Measurements from ENCODE around the gene CLDN34. TPM values are rescaled to one million over a fixed set of nuclear protein-coding genes. Genes with fewer than 3 reads are reported as not detected.

The CLDN34 gene
- total and polyA plus RNA-seq, 2 donors (not counting 1 experiment from before 2014, with no cell fraction given), result not detected

DNA sequence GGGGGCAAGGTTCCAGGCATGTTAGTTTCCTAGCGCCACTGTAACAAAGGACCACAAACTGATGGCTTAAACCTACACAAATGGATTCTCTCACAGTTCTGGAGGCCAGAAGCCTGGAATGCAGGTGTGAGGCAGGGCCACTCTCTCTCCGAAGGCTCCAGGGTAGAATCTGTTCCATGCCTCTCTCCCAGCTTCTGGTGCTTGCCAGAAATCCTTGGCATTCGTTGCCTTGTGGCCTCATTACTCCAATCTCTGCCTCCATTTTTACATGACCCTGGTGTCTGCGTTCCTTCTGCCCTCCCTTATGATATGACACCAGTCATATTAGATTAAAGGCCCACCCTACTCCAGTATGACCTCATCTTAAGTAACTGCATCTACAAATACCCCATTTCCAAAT is 39.6 kb downstream of the CLDN34 start:
- no peaks in the 10 kb centered on the region for H3K9me3 Mint-ChIP-seq (ENCODE audit: insufficient read depth)

DNA sequence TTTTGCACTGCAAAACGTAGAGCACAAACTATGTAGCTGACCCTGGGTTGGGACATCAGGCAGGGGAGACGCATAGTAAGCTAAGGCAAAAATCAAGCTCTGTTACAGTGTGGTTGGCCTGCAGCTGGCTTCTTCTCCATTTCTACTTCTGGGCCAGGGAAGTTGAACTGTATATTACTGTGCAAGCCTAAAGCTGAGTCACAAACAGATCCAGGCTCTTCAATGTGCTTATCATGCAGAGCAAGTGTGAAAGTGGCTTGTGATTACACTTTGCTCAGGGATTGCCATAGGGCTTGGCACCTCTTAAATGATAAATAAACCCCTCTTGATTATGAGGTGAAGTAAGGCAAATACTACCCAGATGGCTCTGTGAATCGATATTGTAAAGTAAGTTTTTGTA is 40.5 kb downstream of the CLDN34 start:
- CTCF ChIA-PET, result interaction anchor here (1.2 kb wide), 1 partner anchor 10 kb away, joined by 3 read pairs; no protein-coding TSS in a partner anchor
- Mint-ChIP-seq H3K27ac (no peak overlapping the region), H3K27me3 (no peaks in the 10 kb centered on the region), H3K9me3 (ENCODE audit: insufficient read depth) (no peaks in the 10 kb centered on the region), H3K4me1 (peaks cover 30% of the 10 kb centered on the region), H3K4me3 (no peak overlapping the region)
- POLR2A ChIA-PET, result no interaction called here
- DNase-seq (no peak), ATAC-seq (ENCODE audit: low read depth) (no peak)
- TF ChIP-seq, protein P1, sequence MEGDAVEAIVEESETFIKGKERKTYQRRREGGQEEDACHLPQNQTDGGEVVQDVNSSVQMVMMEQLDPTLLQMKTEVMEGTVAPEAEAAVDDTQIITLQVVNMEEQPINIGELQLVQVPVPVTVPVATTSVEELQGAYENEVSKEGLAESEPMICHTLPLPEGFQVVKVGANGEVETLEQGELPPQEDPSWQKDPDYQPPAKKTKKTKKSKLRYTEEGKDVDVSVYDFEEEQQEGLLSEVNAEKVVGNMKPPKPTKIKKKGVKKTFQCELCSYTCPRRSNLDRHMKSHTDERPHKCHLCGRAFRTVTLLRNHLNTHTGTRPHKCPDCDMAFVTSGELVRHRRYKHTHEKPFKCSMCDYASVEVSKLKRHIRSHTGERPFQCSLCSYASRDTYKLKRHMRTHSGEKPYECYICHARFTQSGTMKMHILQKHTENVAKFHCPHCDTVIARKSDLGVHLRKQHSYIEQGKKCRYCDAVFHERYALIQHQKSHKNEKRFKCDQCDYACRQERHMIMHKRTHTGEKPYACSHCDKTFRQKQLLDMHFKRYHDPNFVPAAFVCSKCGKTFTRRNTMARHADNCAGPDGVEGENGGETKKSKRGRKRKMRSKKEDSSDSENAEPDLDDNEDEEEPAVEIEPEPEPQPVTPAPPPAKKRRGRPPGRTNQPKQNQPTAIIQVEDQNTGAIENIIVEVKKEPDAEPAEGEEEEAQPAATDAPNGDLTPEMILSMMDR (IDR thresholded peaks at IDR 0.05), result no peak
- no peak for TF ChIP-seq EZH2 (IDR thresholded peaks at IDR 0.05; ENCODE audit: borderline replicate concordance, insufficient read depth, low read depth, low read length, poor library complexity, severe bottlenecking)
- Histone ChIP-seq H3K4me1 (ENCODE audit: control insufficient read depth in 2 of 2, insufficient read depth in 2 of 2, low read length in 2 of 2) (peaks cover 21 to 25% of the 10 kb centered on the region in 2 donors), H3K4me3 (ENCODE audit: control extremely low read depth in 1 of 5, extremely low read depth in 1 of 5, insufficient read depth in 1 of 5, low read depth in 2 of 5, low read length in 4 of 5) (no peak overlapping the region), H3K9ac (ENCODE audit: low read length) (no peak overlapping the region), H3K4me2 (replicated peaks; ENCODE audit: low read depth, low read length, poor library complexity, severe bottlenecking) (no peak overlapping the region), H3K9me3 (ENCODE audit: control extremely low read depth in 1 of 3, control insufficient read depth in 2 of 3, insufficient read depth in 1 of 3, low read length in 2 of 3) (peaks cover 0 to 3% (median 0%) of the 10 kb centered on the region in 3 donors), H2AFZ (ENCODE audit: insufficient read depth, low read depth, low read length, poor library complexity, severe bottlenecking) (no peak overlapping the region), H3K79me2 (ENCODE audit: control insufficient read depth, insufficient read depth, low read length) (no peaks in the 10 kb centered on the region), H3K36me3 (replicated peaks in 1 of 2; ENCODE audit: control extremely low read depth in 1 of 2, control insufficient read depth in 1 of 2, extremely low read depth in 1 of 2, insufficient read depth in 2 of 2, low read length in 1 of 2) (no peaks in the 10 kb centered on the region), H3K27ac (ENCODE audit: low read length in 2 of 2) (no peak overlapping the region), H4K20me1 (ENCODE audit: control insufficient read depth, insufficient read depth, low read length, poor library complexity, severe bottlenecking) (no peaks in the 10 kb centered on the region), H3K27me3 (replicated peaks in 1 of 4; ENCODE audit: control extremely low read depth in 1 of 4, control insufficient read depth in 3 of 4, insufficient read depth in 4 of 4, low read length in 3 of 4) (no peaks in the 10 kb centered on the region)
- intact Hi-C loops (cut with micrococcal nuclease), result no loop called here
- WGBS (ENCODE audit: insufficient coverage), result no CpG with 5 or more reads among the region's 3 CpGs

More for the DNA sequence above, 39.6 kb downstream of the CLDN34 start:
- Histone ChIP-seq H3K4me3 (ENCODE audit: control extremely low read depth in 1 of 5, extremely low read depth in 1 of 5, insufficient read depth in 1 of 5, low read depth in 2 of 5, low read length in 4 of 5) (no peak overlapping the region), H2AFZ (ENCODE audit: insufficient read depth, low read depth, low read length, poor library complexity, severe bottlenecking) (no peak overlapping the region), H4K20me1 (ENCODE audit: control insufficient read depth, insufficient read depth, low read length, poor library complexity, severe bottlenecking) (no peaks in the 10 kb centered on the region), H3K4me1 (ENCODE audit: control insufficient read depth in 2 of 2, insufficient read depth in 2 of 2, low read length in 2 of 2) (peaks cover 16 to 17% of the 10 kb centered on the region in 2 donors), H3K27ac (ENCODE audit: low read length in 2 of 2) (no peak overlapping the region), H3K9ac (ENCODE audit: low read length) (no peak overlapping the region), H3K27me3 (replicated peaks in 1 of 4; ENCODE audit: control extremely low read depth in 1 of 4, control insufficient read depth in 3 of 4, insufficient read depth in 4 of 4, low read length in 3 of 4) (no peaks in the 10 kb centered on the region), H3K79me2 (ENCODE audit: control insufficient read depth, insufficient read depth, low read length) (no peaks in the 10 kb centered on the region), H3K36me3 (replicated peaks in 1 of 2; ENCODE audit: control extremely low read depth in 1 of 2, control insufficient read depth in 1 of 2, extremely low read depth in 1 of 2, insufficient read depth in 2 of 2, low read length in 1 of 2) (no peaks in the 10 kb centered on the region), H3K9me3 (ENCODE audit: control extremely low read depth in 1 of 3, control insufficient read depth in 2 of 3, insufficient read depth in 1 of 3, low read length in 2 of 3) (peaks cover 0 to 3% (median 0%) of the 10 kb centered on the region in 3 donors), H3K4me2 (replicated peaks; ENCODE audit: low read depth, low read length, poor library complexity, severe bottlenecking) (no peak overlapping the region)
- ChIA-PET POLR2A (no interaction called here), CTCF (interaction anchor here (0.5 to 1.2 kb wide), 3 partner anchors 9 to 1174 kb away, joined by 3 to 4 read pairs (median 3); no protein-coding TSS in a partner anchor)
- no peak overlapping the region for H3K4me3 Mint-ChIP-seq
- no peaks in the 10 kb centered on the region for H3K27me3 Mint-ChIP-seq
- TF ChIP-seq, protein P1 (IDR thresholded peaks at IDR 0.05), result no peak
- no peak for TF ChIP-seq EZH2 (IDR thresholded peaks at IDR 0.05; ENCODE audit: borderline replicate concordance, insufficient read depth, low read depth, low read length, poor library complexity, severe bottlenecking)
- no peak for ATAC-seq (ENCODE audit: low read depth)
- whole genome bisulfite sequencing (ENCODE audit: insufficient coverage), result 97% methylated on average over 3 of the region's 4 CpGs
- peaks cover 23% of the 10 kb centered on the region for H3K4me1 Mint-ChIP-seq
- no peak overlapping the region for H3K27ac Mint-ChIP-seq
- intact Hi-C loops (cut with micrococcal nuclease), result no loop called here
- no peak for DNase-seq
